ENCODE data around the gene TRAF7. TPM values are rescaled to one million over a fixed set of nuclear protein-coding genes. Genes with fewer than 3 reads are reported as not detected.
A peak's percentile ranks its signal among the peaks of the same experiment; 100 is the strongest.

Gene TRAF7
- total RNA-seq, 1 donor from 2014 or later = 39.6 TPM

DNA sequence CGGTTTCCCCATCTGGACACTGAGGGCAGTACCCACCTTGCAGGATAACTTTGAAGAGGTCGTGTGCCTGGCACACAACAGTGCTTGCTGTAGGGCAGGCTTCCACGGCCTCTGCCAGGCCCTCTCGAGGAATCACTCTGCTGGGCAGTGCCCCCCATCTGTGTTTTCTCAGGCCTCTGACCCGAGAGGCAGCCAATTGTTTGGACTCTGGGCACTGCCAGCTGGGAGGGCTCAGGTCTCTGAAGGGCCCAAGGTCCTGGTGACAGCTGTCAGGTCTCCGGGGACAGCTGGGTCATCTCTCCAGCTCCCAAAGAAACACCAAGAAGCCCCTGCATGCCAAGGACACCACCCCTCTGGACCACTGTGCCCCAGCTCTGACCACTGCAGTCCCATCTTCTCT, 8.2 kb upstream of the TRAF7 start:
- TF ChIP-seq, protein P1, sequence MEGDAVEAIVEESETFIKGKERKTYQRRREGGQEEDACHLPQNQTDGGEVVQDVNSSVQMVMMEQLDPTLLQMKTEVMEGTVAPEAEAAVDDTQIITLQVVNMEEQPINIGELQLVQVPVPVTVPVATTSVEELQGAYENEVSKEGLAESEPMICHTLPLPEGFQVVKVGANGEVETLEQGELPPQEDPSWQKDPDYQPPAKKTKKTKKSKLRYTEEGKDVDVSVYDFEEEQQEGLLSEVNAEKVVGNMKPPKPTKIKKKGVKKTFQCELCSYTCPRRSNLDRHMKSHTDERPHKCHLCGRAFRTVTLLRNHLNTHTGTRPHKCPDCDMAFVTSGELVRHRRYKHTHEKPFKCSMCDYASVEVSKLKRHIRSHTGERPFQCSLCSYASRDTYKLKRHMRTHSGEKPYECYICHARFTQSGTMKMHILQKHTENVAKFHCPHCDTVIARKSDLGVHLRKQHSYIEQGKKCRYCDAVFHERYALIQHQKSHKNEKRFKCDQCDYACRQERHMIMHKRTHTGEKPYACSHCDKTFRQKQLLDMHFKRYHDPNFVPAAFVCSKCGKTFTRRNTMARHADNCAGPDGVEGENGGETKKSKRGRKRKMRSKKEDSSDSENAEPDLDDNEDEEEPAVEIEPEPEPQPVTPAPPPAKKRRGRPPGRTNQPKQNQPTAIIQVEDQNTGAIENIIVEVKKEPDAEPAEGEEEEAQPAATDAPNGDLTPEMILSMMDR (IDR thresholded peaks at IDR 0.05) = no peak
- peaks cover 0 to 6% of the 10 kb centered on the region in 2 donors for H3K36me3 ChIP-seq
- no peak overlapping the region for H3K4me3 ChIP-seq
- H3K27me3 ChIP-seq = no peaks in the 10 kb centered on the region
- intact Hi-C loops (cut with DNase I) = no loop called here
- H3K27ac ChIP-seq = peak overlapping the region in 1 of 2 donors; percentile 55
- peaks cover 6 to 30% of the 10 kb centered on the region in 2 donors for H3K4me1 ChIP-seq
- no peaks in the 10 kb centered on the region for H3K9me3 ChIP-seq
- no peak for DNase-seq (ENCODE audit: low spot score in 2 of 2)

DNA sequence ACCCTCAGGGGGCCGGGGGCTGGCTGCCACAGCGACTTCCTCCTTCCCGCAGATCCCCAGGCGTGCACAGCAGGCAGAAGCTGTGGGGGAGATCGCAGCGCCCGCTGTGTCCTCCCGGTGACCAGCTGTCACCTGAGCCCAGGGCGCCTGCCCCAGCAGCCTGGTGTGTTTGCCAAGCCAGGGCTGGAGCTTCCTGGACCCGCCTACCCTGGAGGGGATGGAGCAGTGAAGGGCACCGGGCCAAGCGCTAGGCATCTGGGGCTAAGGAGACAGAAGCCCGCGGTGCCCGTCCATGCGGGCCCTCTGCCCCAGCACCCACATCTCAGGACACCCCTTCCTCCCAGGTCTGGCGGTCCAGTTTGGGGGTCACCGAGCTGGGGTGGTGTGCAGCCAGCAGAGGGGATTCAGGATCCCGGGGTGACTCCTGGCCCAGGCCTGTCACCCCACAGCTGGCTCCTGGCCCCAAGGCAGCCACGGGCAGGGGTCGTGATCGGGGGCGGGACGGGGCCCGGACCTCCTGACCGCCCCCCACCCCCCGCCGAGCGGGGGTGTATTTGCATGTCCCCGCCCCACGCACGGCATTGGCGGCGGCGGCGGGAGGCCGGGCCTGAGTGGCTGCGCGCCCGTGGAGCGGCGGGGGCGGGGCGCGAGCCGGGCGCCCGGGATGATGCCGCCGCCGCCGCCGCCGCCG, 7.5 kb upstream of the TRAF7 start, which contains the start of gene RAB26:
Gene RAB26, plus strand, starts transcription at position 645 of the 691 bp plus-strand sequence. CDS start 159 bp downstream, outside the sequence.
- peaks cover 12 to 38% of the 10 kb centered on the region in 2 donors for H3K4me1 ChIP-seq
- H3K9me3 ChIP-seq = no peaks in the 10 kb centered on the region
- peak within 1 kb of the TSS; percentile 53 to 77 for H3K4me3 ChIP-seq
- TF ChIP-seq, protein P1 (IDR thresholded peaks at IDR 0.05) = no peak
- no peaks in the 10 kb centered on the region for H3K27me3 ChIP-seq
- peaks cover 0 to 6% of the 10 kb centered on the region in 2 donors for H3K36me3 ChIP-seq
- intact Hi-C loops (cut with DNase I) = no loop called here
- peak within 1 kb of the TSS in 1 of 2 donors; percentile 55 for H3K27ac ChIP-seq
- DNase-seq (ENCODE audit: low spot score in 2 of 2) = peak in 1 of 2 donors; percentile 87

DNA sequence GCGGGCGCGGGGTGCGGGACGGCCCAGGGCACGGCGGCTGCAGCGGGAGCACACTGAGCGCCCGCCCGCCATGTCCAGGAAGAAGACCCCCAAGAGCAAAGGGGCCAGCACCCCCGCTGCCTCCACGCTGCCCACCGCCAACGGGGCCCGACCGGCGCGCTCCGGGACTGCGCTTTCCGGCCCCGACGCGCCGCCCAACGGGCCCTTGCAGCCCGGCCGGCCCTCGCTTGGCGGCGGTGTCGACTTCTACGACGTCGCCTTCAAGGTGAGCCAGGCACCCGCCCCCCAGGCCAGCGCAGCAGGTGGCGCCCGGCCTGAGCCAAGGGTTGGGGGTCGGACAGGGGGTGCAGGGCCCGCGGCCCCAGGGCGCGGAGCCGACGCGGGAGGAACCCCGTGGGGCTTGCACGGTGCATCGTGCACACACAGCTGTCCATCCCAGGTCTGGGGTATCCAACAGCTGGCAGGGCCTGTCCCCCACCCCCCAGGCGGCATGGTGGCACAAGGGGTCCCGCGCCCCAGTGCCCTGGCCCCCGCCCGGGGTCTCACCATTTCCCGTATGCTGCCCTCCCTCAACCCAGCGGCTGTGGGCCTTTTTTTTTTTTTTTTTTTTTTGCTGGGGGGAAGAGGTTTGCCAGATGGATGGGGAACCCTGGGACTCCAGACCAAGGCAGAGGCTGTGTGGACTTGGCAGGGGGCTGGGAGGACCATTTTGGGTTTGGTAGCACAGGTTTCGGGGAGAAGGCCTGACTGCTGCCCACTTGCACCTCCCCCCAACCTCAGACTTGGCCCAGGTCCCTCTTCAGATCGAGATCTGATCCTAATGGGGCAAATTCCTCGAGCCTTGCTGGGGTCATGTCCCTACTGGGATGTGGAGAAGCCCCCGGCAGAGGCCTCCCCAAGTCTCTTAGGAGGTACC, 6.6 kb upstream of the TRAF7 start:
- Histone ChIP-seq H3K27ac (no peak overlapping the region), H3K4me1 (peaks cover 18 to 45% of the 10 kb centered on the region in 2 donors), H3K36me3 (peaks cover 0 to 6% of the 10 kb centered on the region in 2 donors), H3K27me3 (no peaks in the 10 kb centered on the region), H3K4me3 (peak overlapping the region; percentile 53 to 77), H3K9me3 (no peaks in the 10 kb centered on the region)
- no peak for DNase-seq (ENCODE audit: low spot score in 2 of 2)
- TF ChIP-seq, protein P1 (IDR thresholded peaks at IDR 0.05) = no peak
- intact Hi-C loops (cut with DNase I) = no loop called here

DNA sequence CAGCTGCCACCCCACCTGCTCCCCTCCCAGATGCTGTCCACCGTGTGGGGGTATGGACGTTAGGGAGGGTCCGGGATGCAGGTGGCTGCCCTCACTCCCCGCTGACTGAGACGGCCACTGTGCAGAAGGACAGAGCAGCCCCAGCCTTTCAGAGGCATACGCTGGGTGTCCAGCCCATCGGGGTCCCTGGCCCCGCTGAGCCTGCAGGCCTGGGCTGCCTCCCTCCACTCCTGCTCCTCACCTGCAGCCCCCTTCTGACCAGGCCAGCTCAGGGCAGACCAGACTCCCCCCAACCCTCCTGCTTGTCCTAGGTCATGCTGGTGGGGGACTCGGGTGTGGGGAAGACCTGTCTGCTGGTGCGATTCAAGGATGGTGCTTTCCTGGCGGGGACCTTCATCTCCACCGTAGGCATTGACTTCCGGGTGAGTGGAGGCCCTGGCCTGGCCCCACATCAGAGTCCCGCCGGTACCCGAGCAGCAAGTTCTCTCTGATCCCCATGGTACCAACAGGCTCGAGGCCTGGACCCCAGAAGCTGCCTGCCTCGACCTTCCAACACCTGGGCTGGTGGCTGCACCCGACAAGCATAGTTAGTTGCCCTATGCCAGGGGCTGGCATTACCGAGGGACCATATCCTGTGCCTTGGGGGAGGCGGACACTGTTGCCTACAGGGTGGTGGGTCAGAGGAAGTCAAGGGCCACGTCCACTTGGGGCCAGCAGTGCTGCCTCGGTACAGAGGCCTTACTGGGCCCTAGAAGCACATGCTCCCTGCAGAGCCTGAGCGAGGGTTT, 5.8 kb upstream of the TRAF7 start:
- H3K27me3 ChIP-seq = no peaks in the 10 kb centered on the region
- peaks cover 23 to 51% of the 10 kb centered on the region in 2 donors for H3K4me1 ChIP-seq
- intact Hi-C loops (cut with DNase I) = loop anchor here (10.0 kb wide), 1 partner anchor 285 kb away; no protein-coding TSS in a partner anchor
- TF ChIP-seq, protein P1 (IDR thresholded peaks at IDR 0.05) = no peak
- no peak for DNase-seq (ENCODE audit: low spot score in 2 of 2)
- no peaks in the 10 kb centered on the region for H3K9me3 ChIP-seq
- no peak overlapping the region for H3K27ac ChIP-seq
- H3K36me3 ChIP-seq = peaks cover 0 to 6% of the 10 kb centered on the region in 2 donors
- no peak overlapping the region for H3K4me3 ChIP-seq

Measured in ascending aorta (tissue), 2 donors.